GM23338 (cell line): Measurements from ENCODE around the gene SFT2D1. TPM values are rescaled to one million over a fixed set of nuclear protein-coding genes. Genes with fewer than 3 reads are reported as not detected.

ENCODE experiments used
- ATAC-seq: fragments of 200-7000 bp; cut with Tn5 transposase; 3 replicates; pipeline ENCODE4 v1.9.1; 2020
- DNase-seq: peaks from one replicate; pipeline ENCODE4 v3.0.0-alpha.2; 2015; ENCODE audit warnings: low spot score
- H2AFZ ChIP-seq: fragments of 200-600 bp; sonication (generic); 2 replicates; pipeline ENCODE4 v1.8.0; 2016; ENCODE audit warnings: antibody characterized with exemption, mild to moderate bottlenecking, moderate library complexity
- H3F3A ChIP-seq: fragments of 200-600 bp; sonication (generic); replicated peaks from 2 replicates; pipeline ENCODE4 v1.8.0; 2017; ENCODE audit warnings: antibody characterized with exemption, mixed run types, low read depth
- H3K27ac ChIP-seq: fragments of 200-600 bp; sonication (generic); 2 replicates; pipeline ENCODE4 v1.6.1; 2016; ENCODE audit warnings: low read depth
- H3K27me3 ChIP-seq: fragments of 200-600 bp; sonication (generic); 2 replicates; pipeline ENCODE4 v1.8.0; 2016; ENCODE audit warnings: mild to moderate bottlenecking, mixed run types, moderate library complexity; ENCODE audit not compliant: insufficient read depth
- H3K36me3 ChIP-seq: fragments of 200-600 bp; sonication (generic); 2 replicates; pipeline ENCODE4 v1.8.0; 2016; ENCODE audit warnings: mild to moderate bottlenecking; ENCODE audit not compliant: insufficient read depth
- H3K4me1 ChIP-seq: fragments of 200-600 bp; sonication (generic); 2 replicates; pipeline ENCODE4 v1.8.0; 2016; ENCODE audit warnings: mild to moderate bottlenecking, moderate library complexity; ENCODE audit not compliant: insufficient read depth
- H3K4me2 ChIP-seq: fragments of 200-600 bp; sonication (generic); 2 replicates; pipeline ENCODE4 v1.7.1; 2017; ENCODE audit warnings: mixed run types
- H3K4me3 ChIP-seq: fragments of 200-600 bp; sonication (generic); 2 replicates; pipeline ENCODE4 v1.6.1; 2016; ENCODE audit warnings: mixed run types
- H3K79me2 ChIP-seq: fragments of 200-600 bp; sonication (generic); replicated peaks from 2 replicates; pipeline ENCODE4 v1.8.0; 2017; ENCODE audit warnings: mild to moderate bottlenecking; ENCODE audit not compliant: insufficient read depth
- H3K9me2 ChIP-seq: fragments of 200-600 bp; sonication (generic); 2 replicates; pipeline ENCODE4 v1.8.0; 2017; ENCODE audit not compliant: insufficient read depth
- H4K20me1 ChIP-seq: fragments of 200-600 bp; sonication (generic); replicated peaks from 2 replicates; pipeline ENCODE4 v1.8.0; 2017; ENCODE audit warnings: mild to moderate bottlenecking; ENCODE audit not compliant: insufficient read depth
- H3K27ac Mint-ChIP-seq: 2 replicates; pipeline ENCODE4 v1.8.0; 2020; ENCODE audit warnings: inconsistent platforms, mild to moderate bottlenecking, moderate library complexity, mixed read lengths
- H3K27me3 Mint-ChIP-seq: 3 replicates; pipeline ENCODE4 v1.8.0; 2022; ENCODE audit warnings: low read depth, mild to moderate bottlenecking, moderate library complexity, mixed read lengths, inconsistent platforms; ENCODE audit not compliant: insufficient read depth, poor library complexity
- H3K36me3 Mint-ChIP-seq: 3 replicates; pipeline ENCODE4 v1.8.0; 2021; ENCODE audit warnings: low read depth, mild to moderate bottlenecking, inconsistent platforms, moderate library complexity, mixed read lengths
- H3K4me1 Mint-ChIP-seq: 3 replicates; pipeline ENCODE4 v1.8.0; 2020; ENCODE audit warnings: mild to moderate bottlenecking, inconsistent platforms, mixed read lengths
- H3K4me3 Mint-ChIP-seq: 3 replicates; pipeline ENCODE4 v1.8.0; 2021; ENCODE audit warnings: moderate library complexity, mild to moderate bottlenecking, inconsistent platforms, mixed read lengths
- H3K9me3 Mint-ChIP-seq: 3 replicates; pipeline ENCODE4 v1.8.0; 2020; ENCODE audit warnings: moderate library complexity, mild to moderate bottlenecking, inconsistent platforms, mixed read lengths
- CTCF ChIP-seq, 2 experiments: fragments of 200-600 bp in 1 of 2; sonication (generic) in 1 of 2; conservative IDR thresholded peaks; 2 replicates each; pipeline versions ENCODE4 v1.5.1 to v1.6.1; 2016 to 2017; ENCODE audit warnings: antibody characterized with exemption in 2 of 2, low read depth in 2 of 2, mild to moderate bottlenecking in 2 of 2, moderate library complexity in 1 of 2
- EZH2phosphoT487 ChIP-seq: fragments of 200-600 bp; sonication (generic); IDR thresholded peaks from one replicate; pipeline ENCODE4 v1.8.1; 2018; ENCODE audit warnings: antibody characterized with exemption; ENCODE audit not compliant: unreplicated experiment
- POLR2AphosphoS5 ChIP-seq: IDR thresholded peaks from 2 replicates; pipeline ENCODE4 v1.6.1; 2016; ENCODE audit warnings: antibody characterized with exemption, low read depth
- REST ChIP-seq: IDR thresholded peaks from one replicate; pipeline ENCODE4 v1.6.1; 2018; ENCODE audit warnings: antibody characterized with exemption; ENCODE audit not compliant: unreplicated experiment
- STAT1 ChIP-seq: IDR thresholded peaks from one replicate; pipeline ENCODE4 v1.6.1; 2016; ENCODE audit warnings: antibody characterized with exemption; ENCODE audit not compliant: unreplicated experiment
- polyA plus RNA-seq: library from polyadenylated mRNA; unstranded; fragments of >200 nt; fragmentation: Nextera tagmentation; extraction: Ambion mirVana; gene quantifications from 2 replicates; pipeline ENCODE4 v1.2.1, GENCODE V29; 2016
- total RNA-seq: library from RNA; depleted of rRNA; stranded (reverse); fragments of >200 nt; shearing (Covaris generic); gene quantifications from 2 replicates; pipeline ENCODE4 v1.2.3, GENCODE V29; 2014

Gene SFT2D1
- total and polyA plus RNA-seq, 2 experiments from 2014 or later, result 74.7 to 120 TPM

GRCh38 chr6:166277018-166277417, 65.3 kb downstream of the SFT2D1 start (continued):
- TF ChIP-seq REST, result no peak
- TF ChIP-seq STAT1, result no peak
- no peak for TF ChIP-seq EZH2phosphoT487
- no peak for TF ChIP-seq CTCF (conservative IDR thresholded peaks at IDR 0.05; ENCODE audit: low read depth in 2 of 2)
- no peak for TF ChIP-seq POLR2AphosphoS5

GRCh38 chr6:166275714-166276166, 66.6 kb downstream of the SFT2D1 start:
- H3K4me3 Mint-ChIP-seq, result no peak overlapping the region
- H3K36me3 Mint-ChIP-seq, result no peaks in the 10 kb centered on the region
- Histone ChIP-seq H4K20me1 (no peaks in the 10 kb centered on the region), H3K79me2 (no peaks in the 10 kb centered on the region), H2AFZ (no peak overlapping the region), H3K9me2 (no peaks in the 10 kb centered on the region), H3K4me2 (no peak overlapping the region), H3K4me3 (no peak overlapping the region), H3K27ac (no peak overlapping the region), H3F3A (peaks cover 9% of the 10 kb centered on the region), H3K27me3 (no peaks in the 10 kb centered on the region), H3K4me1 (no peaks in the 10 kb centered on the region), H3K36me3 (no peaks in the 10 kb centered on the region)
- H3K27me3 Mint-ChIP-seq, result peaks cover 22% of the 10 kb centered on the region
- H3K9me3 Mint-ChIP-seq, result no peaks in the 10 kb centered on the region
- DNase-seq (peak; percentile 77), ATAC-seq (peak; percentile 93)
- no peak overlapping the region for H3K27ac Mint-ChIP-seq
- no peaks in the 10 kb centered on the region for H3K4me1 Mint-ChIP-seq
- TF ChIP-seq REST, result no peak
- TF ChIP-seq EZH2phosphoT487, result no peak
- peak; percentile 93 to 98 for TF ChIP-seq CTCF (conservative IDR thresholded peaks at IDR 0.05; ENCODE audit: low read depth in 2 of 2)
